Astrocyte (in vitro differentiated cells and primary cell): ENCODE data around the gene SNX13. TPM values are rescaled to one million over a fixed set of nuclear protein-coding genes. Genes with fewer than 3 reads are reported as not detected.

Source experiments
- DNase-seq: peaks from one replicate; pipeline ENCODE4 v3.0.0-alpha.2; 2010; ENCODE audit warnings: low read depth
- FAIRE-seq: peaks from 2 replicates; lab custom pipeline; 2011; peaks lifted over from hg19 to GRCh38; lab: Jason Lieb, UNC
- H2AFZ ChIP-seq: 2 replicates; pipeline ENCODE4 v1.6.0; 2012; ENCODE audit warnings: low read depth, low read length, inconsistent platforms
- H3K27ac ChIP-seq: 2 replicates; pipeline ENCODE4 v1.5.1; 2011; ENCODE audit warnings: low read depth, low read length, inconsistent platforms
- H3K27me3 ChIP-seq: 2 replicates; pipeline ENCODE4 v1.6.0; 2011; ENCODE audit warnings: low read length, inconsistent platforms; ENCODE audit not compliant: insufficient read depth
- H3K36me3 ChIP-seq: 2 replicates; pipeline ENCODE4 v1.5.1; 2011; ENCODE audit warnings: low read length, inconsistent platforms; ENCODE audit not compliant: insufficient read depth
- H3K4me1 ChIP-seq: 2 replicates; pipeline ENCODE4 v1.5.1; 2011; ENCODE audit warnings: low read length, inconsistent platforms; ENCODE audit not compliant: insufficient read depth
- H3K4me2 ChIP-seq: 2 replicates; pipeline ENCODE4 v1.6.0; 2012; ENCODE audit warnings: low read length, inconsistent platforms
- H3K4me3 ChIP-seq: 2 replicates; pipeline ENCODE4 v1.5.1; 2011; ENCODE audit warnings: low read depth, mild to moderate bottlenecking, low read length, inconsistent platforms; ENCODE audit not compliant: insufficient read depth
- H3K79me2 ChIP-seq: 2 replicates; pipeline ENCODE4 v1.6.0; 2012; ENCODE audit warnings: mild to moderate bottlenecking, low read length, inconsistent platforms; ENCODE audit not compliant: insufficient read depth
- H3K9ac ChIP-seq: 2 replicates; pipeline ENCODE4 v1.6.0; 2012; ENCODE audit warnings: mild to moderate bottlenecking, low read length, inconsistent platforms
- H3K9me3 ChIP-seq: 2 replicates; pipeline ENCODE4 v1.5.1; 2012; ENCODE audit warnings: low read depth, mild to moderate bottlenecking, low read length, inconsistent platforms; ENCODE audit not compliant: insufficient read depth
- H4K20me1 ChIP-seq: 2 replicates; pipeline ENCODE4 v1.6.0; 2012; ENCODE audit warnings: low read length, inconsistent platforms; ENCODE audit not compliant: insufficient read depth
- H3K27ac Mint-ChIP-seq: one replicate; pipeline ENCODE4 v1.8.0; 2021; ENCODE audit warnings: mild to moderate bottlenecking, mixed read lengths; ENCODE audit not compliant: unreplicated experiment
- H3K27me3 Mint-ChIP-seq: one replicate; pipeline ENCODE4 v1.8.0; 2021; ENCODE audit warnings: low read depth, mixed read lengths; ENCODE audit not compliant: unreplicated experiment
- H3K36me3 Mint-ChIP-seq: one replicate; pipeline ENCODE4 v1.8.0; 2021; ENCODE audit warnings: low read depth, mixed read lengths; ENCODE audit not compliant: unreplicated experiment
- H3K4me1 Mint-ChIP-seq: one replicate; pipeline ENCODE4 v1.8.0; 2021; ENCODE audit warnings: low read depth, mixed read lengths; ENCODE audit not compliant: unreplicated experiment
- H3K4me3 Mint-ChIP-seq: one replicate; pipeline ENCODE4 v1.8.0; 2021; ENCODE audit warnings: mild to moderate bottlenecking, moderate library complexity, mixed read lengths; ENCODE audit not compliant: unreplicated experiment
- H3K9me3 Mint-ChIP-seq: one replicate; pipeline ENCODE4 v1.8.0; 2021; ENCODE audit warnings: mild to moderate bottlenecking, mixed read lengths; ENCODE audit not compliant: unreplicated experiment
- CTCF ChIP-seq: IDR thresholded peaks from 2 replicates; pipeline ENCODE4 v1.5.1; 2011; ENCODE audit warnings: low read depth, mild to moderate bottlenecking, inconsistent platforms, low read length, moderate library complexity; ENCODE audit not compliant: insufficient read depth
- EZH2 ChIP-seq: IDR thresholded peaks from 2 replicates; pipeline ENCODE4 v1.6.1; 2012; ENCODE audit warnings: mild to moderate bottlenecking, low read length, inconsistent platforms; ENCODE audit not compliant: insufficient read depth
- total RNA-seq: library from RNA; stranded (reverse); gene quantifications from 2 replicates; pipeline ENCODE4 v1.2.1, GENCODE V29; 2021

The SNX13 gene
- total RNA-seq, 1 donor from 2014 or later, result 32.9 TPM

GRCh38 chr7:17772581-17773288 is 167.6 kb downstream of the SNX13 start:
- no peak overlapping the region for H2AFZ ChIP-seq
- H3K9me3 ChIP-seq, result no peaks in the 10 kb centered on the region
- no peaks in the 10 kb centered on the region for H3K27me3 Mint-ChIP-seq
- no peaks in the 10 kb centered on the region for H3K9me3 Mint-ChIP-seq
- H3K27ac ChIP-seq, result no peak overlapping the region
- no peak for DNase-seq
- no peak overlapping the region for H3K4me3 Mint-ChIP-seq
- peak overlapping the region; percentile 8 for H3K27ac Mint-ChIP-seq
- H3K4me1 Mint-ChIP-seq, result peaks cover 31% of the 10 kb centered on the region
- TF ChIP-seq CTCF, result no peak
- no peak for TF ChIP-seq EZH2
- H3K79me2 ChIP-seq, result no peaks in the 10 kb centered on the region
- H3K36me3 ChIP-seq, result no peaks in the 10 kb centered on the region
- no peak for FAIRE-seq
- H3K9ac ChIP-seq, result no peak overlapping the region
- H3K36me3 Mint-ChIP-seq, result no peaks in the 10 kb centered on the region
- no peaks in the 10 kb centered on the region for H4K20me1 ChIP-seq
- no peaks in the 10 kb centered on the region for H3K27me3 ChIP-seq
- no peak overlapping the region for H3K4me3 ChIP-seq
- peak overlapping the region; percentile 4 for H3K4me2 ChIP-seq
- peaks cover 21% of the 10 kb centered on the region for H3K4me1 ChIP-seq

GRCh38 chr7:17771901-17772408 is 168.3 kb downstream of the SNX13 start:
- H3K4me3 Mint-ChIP-seq, result no peak overlapping the region

More at GRCh38 chr7:17771901-17772408, 168.3 kb downstream of the SNX13 start:
- no peaks in the 10 kb centered on the region for H3K36me3 ChIP-seq
- no peak overlapping the region for H2AFZ ChIP-seq
- no peak overlapping the region for H3K27ac ChIP-seq
- no peak overlapping the region for H3K4me3 ChIP-seq
- TF ChIP-seq EZH2, result no peak
- no peak for TF ChIP-seq CTCF
- no peaks in the 10 kb centered on the region for H3K79me2 ChIP-seq
- H4K20me1 ChIP-seq, result no peaks in the 10 kb centered on the region
- no peaks in the 10 kb centered on the region for H3K27me3 ChIP-seq
- Mint-ChIP-seq H3K27me3 (no peaks in the 10 kb centered on the region), H3K27ac (no peak overlapping the region), H3K9me3 (no peaks in the 10 kb centered on the region), H3K4me1 (peaks cover 31% of the 10 kb centered on the region), H3K36me3 (no peaks in the 10 kb centered on the region)
- DNase-seq, result no peak
- no peak for FAIRE-seq
- no peaks in the 10 kb centered on the region for H3K9me3 ChIP-seq
- H3K9ac ChIP-seq, result no peak overlapping the region
- H3K4me1 ChIP-seq, result peaks cover 21% of the 10 kb centered on the region
- no peak overlapping the region for H3K4me2 ChIP-seq
